SKM-1 (cell line): Measurements from ENCODE around the gene STMND1.

Experiments
- DNase-seq: peaks from one replicate; lab custom pipeline; 2025; ENCODE audit not compliant: unreplicated experiment; lab: John Stamatoyannopoulos, UW

STMND1 gene

DNA sequence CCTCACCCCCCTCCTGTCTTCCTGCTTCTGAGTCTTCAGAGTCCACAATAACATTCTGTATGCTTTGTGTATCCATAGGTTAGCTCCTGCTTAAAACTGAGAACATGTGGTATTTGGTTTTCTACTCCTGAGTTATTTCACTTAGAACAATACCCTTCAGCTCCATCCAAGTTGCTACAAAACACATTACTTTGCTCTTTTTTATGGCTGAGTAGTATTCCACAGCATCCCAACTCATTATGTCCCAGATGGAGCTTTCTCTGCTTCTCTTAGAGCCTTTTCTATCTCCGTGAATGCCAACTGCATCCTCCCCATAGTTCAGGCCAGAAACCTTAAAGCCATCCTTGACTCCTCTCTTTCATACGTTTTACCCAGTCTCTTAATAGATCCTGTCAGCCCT lies 55.8 kb downstream of the STMND1 start:
- no peak for DNase-seq

DNA sequence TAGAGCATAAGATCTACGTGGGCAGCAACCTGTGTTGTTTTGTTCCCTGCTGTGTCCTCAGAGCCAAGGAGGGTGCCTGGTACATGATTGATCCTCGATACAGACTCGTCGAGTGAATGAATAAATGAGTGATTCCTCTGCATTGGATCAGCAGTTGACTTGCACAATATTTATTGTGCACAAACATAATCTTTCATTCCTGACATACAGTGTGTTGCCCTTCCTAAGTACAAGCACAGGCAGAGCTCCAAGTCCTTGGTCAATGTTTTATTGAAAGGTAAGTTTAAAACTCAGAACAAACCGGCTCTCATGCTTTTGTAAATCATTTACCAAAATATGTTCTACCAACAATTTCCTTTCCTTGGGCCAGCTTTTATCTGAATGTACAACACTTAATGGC lies 57.4 kb downstream of the STMND1 start:
- no peak for DNase-seq

DNA sequence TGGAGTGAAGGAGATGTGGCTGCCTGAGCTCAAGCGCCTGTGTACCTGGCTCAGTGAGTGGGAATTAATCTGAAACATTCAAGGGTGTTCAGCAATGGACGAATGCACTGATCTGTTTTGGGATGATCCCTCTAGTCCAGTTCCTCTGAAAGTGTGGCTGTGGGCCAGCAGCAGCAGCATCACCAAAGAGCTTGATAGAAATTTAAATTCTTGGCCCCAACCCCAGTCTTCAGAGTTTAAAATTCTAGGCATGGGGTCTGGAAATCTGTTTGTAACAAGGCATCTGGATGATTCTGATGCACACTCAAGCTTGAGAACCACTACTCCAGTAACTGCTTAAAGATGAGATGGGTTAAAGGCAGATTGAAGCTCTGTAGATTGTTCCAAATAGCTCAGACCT lies 59.2 kb downstream of the STMND1 start:
- no peak for DNase-seq

DNA sequence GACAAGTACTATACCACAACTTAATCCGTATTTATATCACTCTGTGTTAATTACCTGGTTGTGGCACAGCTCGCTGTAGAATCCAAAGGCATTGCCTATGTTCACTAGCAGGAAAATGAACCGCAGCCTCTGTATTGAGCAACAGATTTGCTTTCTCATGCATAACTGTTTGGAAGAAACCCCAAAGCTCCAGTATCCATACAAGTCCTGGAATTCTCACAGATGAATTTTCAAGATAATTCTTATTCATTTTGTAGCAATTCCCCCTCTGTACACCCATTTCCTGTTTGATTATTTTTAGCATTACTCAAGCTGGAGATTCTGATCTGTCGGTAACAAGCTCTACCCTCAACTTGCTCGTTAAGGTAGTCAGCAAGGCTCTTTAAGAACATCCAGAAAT lies 63.5 kb downstream of the STMND1 start:
- no peak for DNase-seq

DNA sequence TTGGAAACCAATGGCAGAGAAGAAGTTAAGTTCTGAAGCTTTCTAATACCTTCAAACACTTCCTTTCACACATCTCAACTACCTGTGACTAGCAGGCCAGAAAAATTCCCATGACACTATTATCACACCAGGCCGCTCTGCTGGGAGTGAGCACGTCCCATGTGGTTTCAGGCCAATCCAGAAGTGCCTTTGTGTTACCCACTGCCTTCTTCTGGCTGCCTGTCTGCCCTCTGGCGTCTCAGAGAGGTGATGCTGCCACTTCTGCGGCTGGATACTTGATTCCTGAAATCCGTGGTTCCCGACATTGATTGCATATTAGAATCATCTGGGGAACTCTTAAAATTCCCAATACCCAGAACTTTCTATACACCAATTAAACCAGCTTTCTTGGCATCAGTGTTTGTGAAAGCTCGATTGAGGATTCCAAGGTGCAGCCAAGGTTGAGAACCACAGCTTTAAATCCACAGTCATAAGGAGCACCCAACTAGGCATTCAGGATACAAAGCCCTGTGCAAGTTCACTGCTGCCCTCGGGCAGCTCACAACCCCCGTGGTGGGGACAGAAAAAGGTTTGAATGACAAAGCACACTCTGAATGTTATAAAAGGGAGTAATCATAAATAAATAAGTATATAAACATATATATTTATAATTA lies 65.6 kb downstream of the STMND1 start:
- DNase-seq: no peak

DNA sequence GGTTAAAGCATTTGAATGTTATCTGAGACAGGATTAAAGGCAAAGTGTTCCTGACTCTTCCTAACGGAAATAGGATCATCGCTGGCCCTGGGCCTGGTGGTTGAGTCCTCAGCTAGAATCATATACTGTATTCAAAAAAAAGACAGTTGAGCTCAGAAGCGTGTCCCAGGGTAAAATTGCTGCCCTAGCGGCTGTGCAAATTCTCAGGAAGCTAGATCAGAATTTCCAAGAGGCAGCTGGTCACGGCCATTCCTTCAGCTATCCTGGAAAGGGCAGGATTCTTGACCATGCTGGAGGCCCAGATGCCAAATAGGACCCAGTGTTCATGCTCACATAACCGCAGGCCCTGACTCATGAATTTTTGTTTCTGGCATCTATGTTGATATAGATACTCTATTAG lies 67.4 kb downstream of the STMND1 start:
- DNase-seq: no peak

DNA sequence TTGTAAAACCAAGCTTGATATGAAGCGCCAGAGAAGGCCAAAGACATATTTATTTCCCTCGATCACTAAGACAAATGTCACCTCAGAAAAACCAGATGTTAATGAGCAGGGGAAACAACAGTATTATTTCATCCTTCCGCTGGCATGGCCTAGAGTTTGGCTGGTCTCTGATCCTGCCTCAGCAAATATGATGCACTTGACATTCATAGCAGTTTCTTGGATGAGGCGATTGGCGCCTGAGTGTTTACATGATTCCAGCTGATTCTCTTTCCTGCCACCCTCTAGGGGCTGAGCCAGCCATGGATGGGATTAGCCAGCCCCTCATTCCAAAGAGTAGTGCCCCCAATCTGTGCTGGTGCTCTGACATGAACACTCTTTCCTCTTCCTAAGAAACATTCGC lies 67.9 kb downstream of the STMND1 start:
- no peak for DNase-seq

DNA sequence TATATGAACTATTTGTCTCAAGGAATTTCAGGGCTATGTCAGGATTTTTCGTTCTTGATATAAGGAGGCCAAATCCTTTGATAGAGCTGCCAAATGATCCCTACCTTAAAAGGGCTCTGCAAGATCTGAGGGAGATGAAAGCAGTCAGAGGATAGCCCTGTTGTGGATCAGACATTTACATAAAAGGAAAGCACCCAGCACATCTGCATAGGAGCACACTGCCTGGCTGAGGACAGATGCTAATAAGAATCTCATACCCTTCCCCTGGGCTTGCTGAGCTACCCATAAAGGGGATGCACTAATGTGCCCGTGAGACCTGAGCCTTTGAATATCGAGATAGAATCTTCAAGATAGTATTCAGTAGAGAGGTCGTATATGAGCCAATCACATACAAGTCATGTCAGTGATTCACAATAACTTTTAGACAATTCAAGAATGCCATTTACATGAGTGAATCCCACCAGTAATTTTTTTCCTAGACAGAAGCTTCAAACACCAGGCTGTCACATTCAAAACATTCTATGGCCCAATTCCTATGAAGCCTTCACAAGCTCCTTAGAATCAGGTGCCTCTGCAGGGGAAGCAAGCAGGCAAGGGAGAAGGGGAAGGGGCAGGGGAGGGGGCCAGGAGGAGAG lies 71.1 kb downstream of the STMND1 start:
- DNase-seq: no peak

DNA sequence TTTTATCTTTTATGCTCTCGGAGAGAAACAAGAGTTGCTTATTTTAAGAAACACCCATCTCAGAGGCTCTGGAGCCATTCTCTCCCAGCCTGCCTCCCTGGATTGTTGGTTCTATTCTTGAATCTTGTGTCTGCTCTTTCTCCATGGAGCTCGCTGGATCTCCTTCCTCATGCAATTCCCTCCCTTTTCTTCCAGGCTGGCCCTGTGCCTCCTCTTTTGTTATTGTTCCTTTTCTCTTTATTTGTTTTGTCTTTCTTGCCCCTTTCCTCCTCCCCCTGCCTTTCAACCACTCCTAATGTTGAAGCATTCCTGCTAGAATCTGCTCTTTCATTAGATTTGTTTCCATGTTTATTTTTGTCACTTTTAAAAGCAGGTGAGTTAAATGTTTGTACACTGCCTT lies 76.5 kb downstream of the STMND1 start:
- DNase-seq: no peak

DNA sequence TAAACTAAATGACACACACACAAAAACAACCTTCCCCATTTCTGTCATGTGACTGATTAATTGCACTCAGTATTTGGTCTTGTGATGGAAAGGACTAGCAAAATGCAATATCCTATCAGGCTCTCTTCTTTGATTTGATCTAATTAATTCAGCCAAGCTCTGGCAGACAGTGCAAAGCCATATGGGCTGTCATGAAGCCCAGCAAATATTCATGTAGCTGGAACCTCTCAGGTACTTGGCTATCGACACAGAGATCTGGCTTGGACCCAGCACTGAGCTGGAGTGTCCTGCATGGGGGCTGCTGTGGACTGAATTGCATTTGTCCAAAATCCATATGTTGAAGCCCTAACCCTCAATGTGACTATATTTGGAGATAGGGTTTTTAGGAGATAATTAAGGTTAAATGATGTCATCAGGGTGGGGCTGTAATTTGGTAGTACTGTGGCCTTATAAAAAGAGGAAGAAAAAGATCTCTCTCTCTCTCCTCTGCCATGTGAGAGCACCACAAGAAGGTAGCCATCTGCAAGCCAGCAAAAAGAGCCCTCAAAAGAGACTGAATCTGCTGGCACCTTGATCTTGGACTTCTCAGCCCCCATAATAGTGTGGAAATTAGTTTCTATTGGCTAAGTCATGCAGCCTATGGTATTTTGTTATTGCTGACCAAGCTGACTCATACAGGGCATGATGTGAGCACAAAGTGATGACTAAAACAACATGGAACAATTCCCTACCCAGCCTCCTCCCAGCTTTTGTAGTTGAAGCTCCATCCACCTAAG lies 77.1 kb downstream of the STMND1 start:
- no peak for DNase-seq

DNA sequence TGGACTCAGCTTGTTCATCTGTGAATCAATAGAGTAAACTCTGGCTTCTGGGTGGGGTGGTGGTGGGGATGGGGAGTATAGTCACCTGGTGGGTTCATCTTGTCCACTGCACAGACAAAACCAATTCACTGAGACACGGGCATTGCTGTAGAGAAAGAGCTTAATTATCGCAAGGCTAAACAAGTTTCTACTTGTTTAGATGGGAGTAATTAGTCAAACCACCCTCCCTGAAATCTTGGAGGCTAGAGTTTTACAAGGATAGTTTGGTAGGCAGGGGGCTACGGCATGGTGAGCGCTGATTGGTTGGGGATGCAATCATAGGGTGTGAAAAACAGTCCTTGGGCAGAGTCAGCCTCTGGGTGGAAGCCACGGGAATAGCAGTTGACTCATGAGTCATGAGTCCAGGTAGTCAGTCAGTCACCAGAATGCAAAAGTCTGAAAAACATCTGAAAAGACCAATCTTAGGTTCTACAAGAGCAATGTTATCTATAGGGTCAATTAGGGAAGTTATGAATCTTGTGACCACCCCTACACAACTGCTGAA lies 77.8 kb downstream of the STMND1 start:
- DNase-seq: no peak
